GM20431 (cell line): ENCODE data around the gene ADGRG6.
"Not testable (repeated sequence)": the region's sequence is repeated elsewhere in the genome, so short reads cannot be mapped to it uniquely, and the experiment has no call there.

ENCODE experiments used
- in situ Hi-C: fragments of 300-500 bp; cut with MseI, MboI; formaldehyde crosslinking; loops from one replicate; pipeline ENCODE4 v1.15.0; 2020; ENCODE audit warnings: low sequenced_read_pairs; ENCODE audit not compliant: unreplicated experiment

Gene ADGRG6

DNA sequence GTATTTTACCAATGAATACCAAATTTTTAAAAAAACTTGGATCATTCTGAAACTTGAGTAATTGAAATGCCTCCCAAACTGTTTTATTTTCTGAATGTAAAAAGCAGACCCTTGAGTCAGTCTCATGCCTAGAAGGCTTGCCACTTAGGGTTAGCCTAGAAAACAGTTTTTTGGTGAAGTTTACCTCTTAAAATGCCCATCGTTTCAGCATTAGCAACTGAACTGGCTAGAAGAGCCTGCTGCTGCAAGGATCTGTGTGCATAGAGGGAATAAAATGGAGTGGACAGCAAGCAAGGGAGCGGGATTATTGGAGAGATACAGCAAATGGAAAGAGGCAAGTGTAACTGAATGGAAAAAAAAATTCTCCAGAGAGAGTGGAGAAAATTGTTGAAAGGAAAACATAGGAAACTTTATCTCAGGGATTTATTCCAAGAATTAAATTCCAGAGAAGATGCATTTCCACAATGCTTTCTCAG lies 40.1 kb downstream of the ADGRG6 start:
- in situ Hi-C loops, result no loop called here

DNA sequence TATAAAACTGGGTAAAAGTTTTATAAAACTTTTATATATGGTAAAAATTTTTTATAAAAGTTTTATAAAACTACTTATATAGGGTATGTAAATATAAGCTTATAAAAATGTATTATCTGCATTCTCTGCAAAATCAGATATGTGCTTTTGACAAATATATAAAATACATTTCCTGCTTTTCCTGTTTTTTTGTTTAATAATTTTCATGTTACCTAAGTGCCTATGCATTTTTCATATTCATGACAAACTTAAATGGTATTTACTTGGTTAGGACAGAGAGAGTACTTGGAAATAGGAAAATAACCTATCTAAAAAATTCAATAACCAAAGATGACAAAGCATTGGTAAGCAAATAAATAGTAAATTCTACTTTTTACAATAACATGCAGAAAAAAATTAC lies 41.2 kb downstream of the ADGRG6 start:
- in situ Hi-C loops, result no loop called here

DNA sequence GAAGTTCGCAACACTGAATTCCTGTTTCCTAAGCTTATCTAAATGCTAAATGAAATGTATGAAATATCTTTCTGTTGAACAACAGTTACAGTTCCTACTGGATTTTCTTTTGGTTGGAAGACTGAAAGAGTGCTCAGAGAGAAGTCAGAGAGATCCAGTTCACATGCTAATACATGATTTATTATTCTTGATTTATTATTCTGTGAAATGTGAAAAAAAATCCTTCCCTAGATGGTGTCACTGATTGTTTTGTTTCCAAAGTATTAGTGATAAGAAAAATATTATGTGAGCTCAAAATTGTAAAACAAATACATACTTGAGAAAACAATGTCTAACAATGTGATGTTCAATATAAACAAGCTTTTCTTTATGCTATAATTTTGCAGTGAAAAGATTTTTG lies 42.1 kb downstream of the ADGRG6 start:
- in situ Hi-C loops, result no loop called here

DNA sequence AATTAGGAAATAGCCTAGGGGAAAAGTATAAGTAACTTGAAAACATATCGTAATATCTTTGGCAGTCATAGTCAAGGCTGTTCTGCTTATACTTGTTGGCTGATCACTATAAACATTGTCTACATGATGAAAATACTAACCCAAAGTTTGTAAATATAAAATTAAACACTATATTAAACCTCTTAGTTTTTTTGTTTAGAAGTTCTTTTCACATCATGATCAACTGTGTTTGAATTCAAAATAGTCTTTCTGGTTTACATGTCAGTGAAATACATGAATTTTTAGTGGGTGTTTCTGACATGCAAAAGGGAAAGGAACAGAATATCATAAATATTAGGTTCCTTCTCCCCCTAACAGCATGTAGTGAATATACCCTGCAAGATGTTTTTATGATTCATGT lies 43.5 kb downstream of the ADGRG6 start:
- in situ Hi-C loops, result no loop called here

DNA sequence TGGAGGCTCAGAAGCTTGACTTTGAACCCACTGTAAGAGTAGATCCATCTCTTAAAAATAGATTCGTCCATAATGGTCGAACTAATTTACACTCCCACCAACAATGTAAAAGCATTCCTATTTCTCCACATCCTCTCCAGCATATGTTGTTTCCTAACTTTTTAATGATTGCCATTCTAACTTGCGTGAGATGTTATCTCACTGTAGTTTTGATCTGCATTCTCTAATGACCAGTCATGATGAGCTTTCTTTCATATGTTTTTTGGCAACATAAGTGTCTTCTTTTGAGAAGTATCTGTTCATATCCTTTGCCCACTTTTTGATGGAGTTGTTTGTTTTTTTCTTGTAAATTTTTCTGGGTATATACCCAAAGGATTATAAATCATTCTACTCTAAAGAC lies 44.4 kb downstream of the ADGRG6 start:
- in situ Hi-C loops, result not testable (repeated sequence)

DNA sequence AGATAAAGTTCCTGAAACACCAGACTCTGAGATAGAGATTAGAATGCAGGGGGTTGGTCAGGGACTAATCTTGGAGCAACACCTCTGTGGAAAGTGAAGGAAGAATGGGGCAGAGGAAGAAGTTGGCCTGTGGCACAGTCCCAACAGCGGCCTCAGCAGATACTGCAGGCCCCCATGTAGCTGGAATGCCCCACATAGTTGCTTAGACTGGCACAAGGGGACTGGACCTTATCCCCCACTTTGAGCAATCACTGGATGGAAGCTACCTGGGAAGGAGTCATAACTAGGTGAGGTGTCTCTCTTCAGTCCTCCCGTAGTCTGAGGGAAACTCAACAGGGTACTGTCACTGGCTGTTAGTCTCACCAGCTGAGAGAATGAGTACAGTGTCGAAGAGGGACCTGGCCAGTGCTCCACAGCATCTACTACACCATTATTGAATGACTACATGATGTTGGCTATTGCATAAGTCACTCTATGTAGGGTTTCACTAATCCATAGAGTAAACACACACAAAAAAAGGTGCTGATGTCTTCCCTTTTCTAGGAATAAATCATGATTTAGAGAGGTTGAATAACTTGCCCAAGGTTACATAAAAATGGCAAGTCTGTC lies 47.5 kb downstream of the ADGRG6 start:
- in situ Hi-C loops, result no loop called here

DNA sequence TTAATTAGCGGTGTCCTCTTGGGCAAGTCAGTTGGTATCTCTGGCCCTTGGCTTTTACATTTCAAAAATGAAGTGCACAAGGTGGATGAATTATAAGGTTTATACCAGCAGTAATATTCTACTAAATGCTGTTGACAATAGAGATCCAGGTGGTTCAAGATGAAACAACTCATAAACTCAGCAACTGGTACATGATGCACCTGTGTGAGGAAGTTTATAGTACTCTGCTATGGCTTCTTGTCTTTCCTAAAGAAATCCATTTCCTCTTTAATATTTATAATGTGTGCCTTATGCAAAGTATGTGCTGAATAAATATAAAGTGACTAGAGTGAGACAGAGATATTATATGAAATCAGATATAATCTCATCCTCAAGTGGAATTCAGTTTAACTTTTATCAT lies 48.5 kb downstream of the ADGRG6 start:
- in situ Hi-C loops, result no loop called here

DNA sequence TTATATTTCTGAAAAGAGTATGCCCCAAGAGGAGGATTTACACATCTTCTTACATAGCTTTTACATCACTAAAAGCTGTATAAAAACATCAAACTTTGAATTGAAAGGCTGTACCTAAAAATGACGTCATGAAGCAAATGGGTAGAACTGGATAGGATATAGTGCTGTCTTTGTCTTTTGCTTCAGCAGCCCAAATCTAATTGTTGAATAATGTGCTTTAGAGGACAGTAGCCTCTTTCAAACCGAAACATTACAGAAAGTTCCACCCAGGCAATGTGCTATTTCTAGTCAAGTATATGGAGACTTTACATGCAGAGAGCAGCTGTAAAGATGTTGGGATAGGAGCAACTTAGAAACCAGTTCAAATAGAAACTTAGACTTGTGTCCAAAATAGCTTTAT lies 51.9 kb downstream of the ADGRG6 start:
- in situ Hi-C loops, result no loop called here

DNA sequence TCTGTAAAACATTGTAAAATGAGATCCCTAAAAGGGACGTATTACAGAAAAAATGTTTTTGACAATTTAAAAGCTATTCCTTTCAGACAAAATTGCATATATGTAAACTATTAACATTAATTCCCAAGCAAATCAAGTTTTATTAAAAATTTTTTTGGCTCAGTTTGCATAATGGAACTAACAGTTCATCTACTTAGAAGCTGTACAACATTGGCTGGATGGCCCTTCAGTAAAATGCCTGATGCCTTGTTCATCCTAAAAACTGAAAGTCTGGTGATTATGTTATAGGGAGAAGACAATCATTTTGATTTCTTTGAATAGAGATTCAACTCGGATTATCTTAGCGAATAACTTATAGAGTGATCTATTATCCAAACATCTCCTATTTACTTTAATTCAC lies 52.8 kb downstream of the ADGRG6 start:
- in situ Hi-C loops, result no loop called here

DNA sequence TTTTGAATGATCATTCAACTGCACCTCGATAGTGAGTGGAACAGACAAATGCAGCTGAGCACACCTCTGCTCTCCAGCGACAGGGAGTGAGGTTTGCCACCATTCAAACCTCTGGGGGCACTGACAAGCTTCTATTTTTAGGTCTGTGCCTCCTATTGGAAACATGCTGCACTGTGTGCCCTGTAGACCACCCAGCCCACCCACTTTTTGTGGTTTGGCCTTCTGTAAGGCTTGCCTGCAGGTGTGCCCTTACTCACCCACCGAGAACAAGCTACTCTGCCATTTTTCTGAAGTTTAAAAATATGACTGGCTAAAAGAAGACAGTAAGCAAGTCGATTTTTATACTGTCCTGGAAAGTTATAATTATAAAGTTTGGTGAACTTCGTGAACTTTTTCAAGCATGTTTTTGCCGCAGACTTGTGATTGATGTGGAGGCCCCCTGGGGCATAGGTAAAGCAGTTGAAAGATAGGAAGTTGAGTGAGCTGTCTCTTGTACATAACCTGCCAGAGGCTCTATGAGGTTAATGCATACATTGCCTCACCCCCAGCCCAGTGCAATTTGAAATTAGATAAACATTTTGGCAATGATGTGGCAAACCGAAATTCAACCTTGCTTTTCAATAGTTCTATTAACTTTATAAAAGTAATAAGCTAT lies 53.8 kb downstream of the ADGRG6 start:
- in situ Hi-C loops, result no loop called here

DNA sequence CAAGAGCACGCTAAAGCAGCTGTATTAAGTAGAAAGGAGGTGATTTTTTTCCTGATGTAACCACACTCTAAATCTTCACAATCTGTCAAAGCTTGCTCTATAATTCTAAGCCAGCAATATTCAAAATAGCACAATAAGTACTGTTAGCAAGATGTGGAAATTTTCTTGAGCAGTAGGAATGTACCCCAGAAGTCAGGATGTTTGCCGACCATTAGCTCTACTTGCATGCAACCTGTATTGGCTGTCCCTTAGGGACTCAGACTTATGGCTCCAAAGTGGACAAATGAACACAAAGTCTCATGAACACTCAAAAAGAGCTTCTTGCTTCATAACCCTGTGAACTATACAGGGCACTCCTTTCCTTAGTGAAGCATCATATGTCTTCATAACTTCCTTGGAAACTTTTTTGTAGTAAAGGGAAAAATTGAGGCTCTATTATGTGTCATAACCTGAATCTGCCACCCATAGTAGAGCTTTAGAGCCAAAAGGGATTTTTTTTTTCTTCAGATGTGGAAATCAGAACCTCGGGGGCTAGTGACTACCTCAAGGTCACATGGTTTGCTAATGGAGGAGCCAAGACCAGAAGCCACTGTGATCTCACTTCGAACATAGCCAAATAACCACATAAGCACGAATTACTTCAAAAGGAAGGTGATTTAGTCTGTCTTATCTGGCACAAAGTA lies 54.5 kb downstream of the ADGRG6 start:
- in situ Hi-C loops, result no loop called here

DNA sequence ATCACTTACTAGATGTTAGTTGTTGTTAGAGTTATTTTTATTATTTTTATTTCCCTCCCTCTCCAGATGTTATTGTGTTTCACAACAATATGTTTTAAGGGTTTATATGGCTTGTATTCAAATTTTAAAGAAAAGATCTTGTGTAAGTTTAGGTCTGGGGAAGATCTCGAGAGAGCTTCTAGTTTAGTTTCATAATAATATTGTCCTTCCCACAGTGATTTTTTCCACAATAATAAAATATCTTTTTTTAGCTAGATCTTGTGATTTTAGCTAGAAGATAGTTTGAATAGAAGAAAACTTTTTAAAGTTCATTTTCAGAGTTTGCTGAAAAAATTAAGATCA lies 55.0 kb downstream of the ADGRG6 start:
- in situ Hi-C loops, result no loop called here

DNA sequence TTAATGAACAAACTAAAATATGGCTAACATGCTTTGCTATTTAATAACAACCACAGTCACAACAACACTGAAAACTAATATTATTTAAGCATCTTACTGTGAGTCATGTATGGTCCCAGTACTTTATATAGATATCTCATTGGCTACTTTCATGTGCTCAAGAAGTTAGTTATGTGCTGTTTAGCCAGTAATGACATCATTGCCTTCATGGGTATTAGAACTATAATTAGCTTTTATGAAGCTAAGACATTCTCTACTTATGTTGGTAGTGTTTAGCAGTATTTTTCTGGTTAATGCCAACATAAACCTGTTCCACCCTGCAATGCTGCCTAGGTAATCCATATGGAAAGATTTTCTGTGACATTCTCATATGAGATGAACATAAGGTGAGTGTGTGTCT lies 56.1 kb downstream of the ADGRG6 start:
- in situ Hi-C loops, result no loop called here

DNA sequence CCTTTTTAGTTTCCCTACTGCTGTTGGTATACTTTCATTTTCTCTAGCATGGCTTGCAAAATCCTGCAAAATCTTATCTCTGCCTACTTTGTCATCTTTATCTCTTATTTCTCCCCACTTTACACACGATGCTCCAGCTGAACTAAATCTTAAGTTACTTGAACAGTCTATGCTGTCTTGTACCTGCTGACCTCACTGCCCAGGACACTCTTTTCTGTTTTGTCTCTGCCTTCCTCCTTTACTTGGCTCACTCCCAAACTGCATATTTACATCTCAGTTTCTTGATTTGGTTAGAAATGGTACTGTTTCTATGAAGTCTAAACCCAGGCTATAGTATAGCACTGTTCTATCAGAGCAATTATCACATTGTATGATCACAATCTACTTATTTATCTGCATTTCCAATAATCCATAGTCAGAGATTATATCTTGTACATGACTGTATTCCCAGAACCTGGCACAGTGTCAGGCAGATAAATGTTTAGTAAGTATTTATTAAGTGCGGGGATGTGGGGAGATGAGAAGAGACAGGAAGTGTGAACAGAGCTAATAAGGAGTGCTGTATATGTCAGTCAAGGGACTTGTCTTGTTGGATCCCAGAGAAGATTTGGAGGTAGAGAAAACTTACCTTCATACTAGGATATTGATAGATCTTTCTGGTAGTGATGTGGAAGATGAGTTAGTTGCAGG lies 57.6 kb downstream of the ADGRG6 start:
- in situ Hi-C loops, result no loop called here

DNA sequence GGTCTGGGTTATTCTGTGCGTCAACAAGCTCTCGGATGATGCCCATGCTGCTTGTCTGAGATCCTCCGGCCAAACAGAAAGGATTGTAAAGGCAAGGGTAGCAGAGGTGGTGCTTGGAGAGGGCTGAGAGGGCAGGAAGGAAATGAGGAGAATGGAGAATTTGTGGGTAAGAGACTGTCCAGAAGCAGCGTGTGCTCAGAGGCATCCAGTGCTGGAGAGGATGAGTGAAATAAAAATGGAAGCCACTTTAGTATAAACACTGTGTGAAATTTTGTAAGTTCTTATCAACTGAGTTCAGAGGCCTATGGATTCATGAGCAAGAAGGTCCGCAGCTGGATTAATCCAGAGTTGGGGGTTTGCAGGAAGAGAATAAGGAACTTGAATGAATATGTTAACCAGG lies 59.5 kb downstream of the ADGRG6 start:
- in situ Hi-C loops, result no loop called here

DNA sequence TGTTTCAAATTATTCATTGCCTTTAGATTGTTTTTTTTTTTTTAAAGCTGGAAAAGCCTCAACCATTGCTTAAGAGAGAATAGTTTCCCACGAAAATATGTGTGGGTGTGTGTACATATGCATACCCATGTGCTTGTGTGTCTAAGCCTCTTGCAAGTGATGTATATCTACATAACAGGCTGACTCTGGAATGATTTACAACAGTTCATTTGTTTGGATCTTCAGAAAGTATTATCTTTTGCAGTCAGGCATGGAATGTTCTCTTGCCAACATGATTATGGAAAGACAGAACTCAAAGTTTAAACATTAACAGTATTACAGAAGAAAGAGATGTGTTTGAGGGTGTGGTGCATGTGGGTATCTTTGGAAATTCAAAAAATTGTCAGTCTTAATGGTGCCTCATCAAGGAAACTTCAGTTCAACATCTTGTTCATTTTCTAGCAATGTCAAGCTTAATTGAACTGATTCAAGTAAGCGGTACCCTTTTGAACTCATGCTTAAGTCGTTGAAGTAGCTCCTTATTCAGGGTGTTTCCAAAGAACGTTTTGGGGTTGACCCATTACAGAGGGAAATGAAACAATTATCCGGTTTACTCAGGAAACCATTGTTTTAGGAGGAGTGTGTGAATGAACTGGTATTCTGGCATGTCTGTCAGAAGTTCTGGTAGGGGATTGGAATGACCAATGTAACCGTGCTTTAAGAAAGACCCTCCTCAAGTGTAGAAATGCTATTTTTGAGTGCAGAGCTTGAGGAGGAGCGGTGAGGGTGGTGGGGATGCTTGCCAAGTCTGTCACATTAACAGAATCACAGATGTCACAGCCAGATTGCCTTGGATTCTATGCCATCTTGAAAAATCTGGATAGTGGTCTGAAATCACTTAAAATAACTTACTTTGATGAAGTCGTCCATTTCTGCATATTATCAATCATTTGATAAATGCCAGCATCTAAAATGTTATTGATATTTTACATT lies 60.3 kb downstream of the ADGRG6 start:
- in situ Hi-C loops, result no loop called here

DNA sequence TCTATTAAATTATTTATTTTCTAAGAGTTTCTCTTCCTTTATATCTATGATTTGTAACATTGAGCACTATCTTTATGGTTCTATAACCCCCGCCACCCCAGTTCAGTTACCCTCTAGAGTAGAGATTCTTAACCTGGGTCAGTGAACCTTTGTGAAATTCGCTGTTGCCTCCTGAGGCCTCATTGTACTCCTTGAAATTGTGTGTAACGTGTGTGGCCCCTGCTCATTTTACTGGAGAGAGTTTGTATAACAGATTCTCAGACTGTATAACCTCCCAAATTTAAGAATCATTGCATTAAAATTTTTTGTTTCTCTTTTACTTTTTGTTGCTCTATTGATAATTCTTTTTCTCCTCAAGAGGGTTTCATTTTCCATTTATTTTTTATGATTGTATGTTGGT lies 65.3 kb downstream of the ADGRG6 start:
- in situ Hi-C loops, result no loop called here

DNA sequence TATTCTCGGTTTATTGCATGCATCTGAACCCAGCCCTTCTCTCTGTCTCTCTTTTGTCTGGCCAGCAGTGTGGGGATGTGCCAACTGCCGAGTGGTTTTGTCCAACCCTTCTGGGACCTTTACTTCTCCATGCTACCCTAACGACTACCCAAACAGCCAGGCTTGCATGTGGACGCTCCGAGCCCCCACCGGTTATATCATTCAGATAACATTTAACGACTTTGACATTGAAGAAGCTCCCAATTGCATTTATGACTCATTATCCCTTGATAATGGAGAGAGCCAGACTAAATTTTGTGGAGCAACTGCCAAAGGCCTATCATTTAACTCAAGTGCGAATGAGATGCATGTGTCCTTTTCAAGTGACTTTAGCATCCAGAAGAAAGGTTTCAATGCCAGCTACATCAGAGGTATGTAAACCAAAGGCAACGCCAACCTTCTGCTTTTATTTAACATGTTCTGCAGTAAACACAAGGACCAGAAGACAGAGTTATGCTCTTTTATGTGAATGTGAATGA lies 65.8 kb downstream of the ADGRG6 start:
- in situ Hi-C loops, result no loop called here

DNA sequence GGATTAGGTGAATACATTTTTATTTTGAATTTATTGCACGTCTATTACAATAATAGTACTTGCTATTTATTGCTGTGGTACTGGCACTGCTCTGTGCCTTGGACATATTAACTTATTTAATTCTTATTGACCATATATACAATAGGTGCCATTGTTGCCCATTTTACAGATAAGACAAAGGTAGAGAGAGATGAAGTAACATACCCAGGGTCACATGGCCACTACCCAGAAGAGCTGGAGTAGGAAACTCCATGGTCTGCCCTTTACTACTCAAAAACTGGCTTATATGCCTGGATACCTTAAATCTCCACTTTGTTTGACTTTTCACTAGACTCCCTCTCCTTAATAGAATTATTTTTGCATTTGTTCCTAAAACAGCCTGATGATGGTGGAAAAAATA lies 67.5 kb downstream of the ADGRG6 start:
- in situ Hi-C loops, result no loop called here

DNA sequence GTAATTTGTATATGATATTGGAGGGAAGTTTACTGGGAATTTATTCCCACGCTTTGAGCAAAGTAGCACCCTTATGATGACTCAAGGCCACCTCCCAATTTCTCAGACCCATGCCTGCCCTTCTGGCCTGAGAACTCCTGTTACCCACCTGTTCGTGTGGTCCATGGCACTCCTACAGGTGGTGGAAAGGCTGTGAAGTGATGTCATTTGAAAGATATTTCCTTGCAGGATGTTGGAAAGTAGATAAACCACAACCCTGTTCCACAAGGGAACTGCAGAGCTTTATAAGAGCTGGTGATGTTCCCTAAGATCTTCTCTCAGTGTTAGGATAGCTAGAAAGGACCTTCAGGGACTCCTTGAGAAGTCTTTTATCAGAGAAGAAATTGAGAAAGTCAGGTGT lies 70.5 kb downstream of the ADGRG6 start:
- in situ Hi-C loops, result no loop called here
